ENCODE results near the gene CH25H. TPM values are rescaled to one million over a fixed set of nuclear protein-coding genes. Genes with fewer than 3 reads are reported as not detected.

The CH25H gene
- total and polyA plus RNA-seq, 10 of the 15 experiments (the other 5 are each of a cell fraction or from before 2014, with no cell fraction given), result not detected

Other genes starting within 250 kb of the CH25H start
- 70.0 and 85.3 TPM in 2 replicates for gene FAS, start 216.5 kb downstream of the CH25H start, total RNA-seq (2014; rRNA removed)
- 78.2 and 82.0 TPM in 2 replicates for gene FAS, start 216.5 kb downstream of the CH25H start, total RNA-seq (2014; rRNA removed; fragmentation: Illumina TruSeq; extraction: Trizol)
- 61.1 and 62.9 TPM in 2 replicates for gene FAS, start 216.5 kb downstream of the CH25H start, total RNA-seq (2021)
- gene FAS, start 216.5 kb downstream of the CH25H start, polyA plus RNA-seq (2011; rRNA removed), result 147 and 217 TPM in 2 replicates
- 89.8 and 117 TPM in 2 replicates for gene FAS, start 216.5 kb downstream of the CH25H start, polyA plus RNA-seq (2014; fragmentation: Illumina TruSeq; extraction: Trizol)
- 10 to 100 TPM; 50.1 to 54.9 TPM for gene FAS, start 216.5 kb downstream of the CH25H start, polyA plus RNA-seq (2014; fragmentation: Nextera tagmentation; extraction: Ambion mirVana)
- gene FAS, start 216.5 kb downstream of the CH25H start, polyA plus RNA-seq (2014; rRNA removed), result 46.4 and 55.8 TPM in 2 replicates
- 10 to 100 TPM; 69.9 to 73.7 TPM for gene FAS, start 216.5 kb downstream of the CH25H start, polyA plus RNA-seq (2016; fragmentation: Nextera tagmentation; extraction: Ambion mirVana)
- 33.0 and 44.9 TPM in 2 replicates for gene LIPA, start 44.5 kb upstream of the CH25H start, total RNA-seq (2014; rRNA removed)
- 34.0 and 36.1 TPM in 2 replicates for gene LIPA, start 44.5 kb upstream of the CH25H start, total RNA-seq (2014; rRNA removed; fragmentation: Illumina TruSeq; extraction: Trizol)
- gene LIPA, start 44.5 kb upstream of the CH25H start, total RNA-seq (2021), result 32.3 and 33.8 TPM in 2 replicates
- 43.0 and 59.4 TPM in 2 replicates for gene LIPA, start 44.5 kb upstream of the CH25H start, polyA plus RNA-seq (2011; rRNA removed)
- gene LIPA, start 44.5 kb upstream of the CH25H start, polyA plus RNA-seq (2014; fragmentation: Illumina TruSeq; extraction: Trizol), result 46.5 and 64.2 TPM in 2 replicates
- 10 to 100 TPM; 36.0 to 45.2 TPM for gene LIPA, start 44.5 kb upstream of the CH25H start, polyA plus RNA-seq (2014; fragmentation: Nextera tagmentation; extraction: Ambion mirVana)
- gene LIPA, start 44.5 kb upstream of the CH25H start, polyA plus RNA-seq (2014; rRNA removed), result 25.7 and 31.1 TPM in 2 replicates
- 10 to 100 TPM; 44.1 to 50.3 TPM for gene LIPA, start 44.5 kb upstream of the CH25H start, polyA plus RNA-seq (2016; fragmentation: Nextera tagmentation; extraction: Ambion mirVana)
- gene IFIT2, start 94.7 kb upstream of the CH25H start, total RNA-seq (2014; rRNA removed), result 5.2 and 6.8 TPM in 2 replicates
- gene IFIT2, start 94.7 kb upstream of the CH25H start, total RNA-seq (2014; rRNA removed; fragmentation: Illumina TruSeq; extraction: Trizol), result 10.7 and 13.4 TPM in 2 replicates
- gene IFIT2, start 94.7 kb upstream of the CH25H start, total RNA-seq (2021), result 7.1 and 9.0 TPM in 2 replicates
- gene IFIT2, start 94.7 kb upstream of the CH25H start, polyA plus RNA-seq (2011; rRNA removed), result 9.4 and 15.7 TPM in 2 replicates
- gene IFIT2, start 94.7 kb upstream of the CH25H start, polyA plus RNA-seq (2014; fragmentation: Illumina TruSeq; extraction: Trizol), result 9.6 and 15.0 TPM in 2 replicates
- gene IFIT2, start 94.7 kb upstream of the CH25H start, polyA plus RNA-seq (2014; fragmentation: Nextera tagmentation; extraction: Ambion mirVana), result 10 to 100 TPM; 11.8 to 14.8 TPM
- gene IFIT2, start 94.7 kb upstream of the CH25H start, polyA plus RNA-seq (2014; rRNA removed), result 5.0 and 8.1 TPM in 2 replicates
- 1 to 10 TPM; 9.8 to 9.9 TPM for gene IFIT2, start 94.7 kb upstream of the CH25H start, polyA plus RNA-seq (2016; fragmentation: Nextera tagmentation; extraction: Ambion mirVana)
- 39.1 and 55.0 TPM in 2 replicates for gene IFIT3, start 120.7 kb upstream of the CH25H start, total RNA-seq (2014; rRNA removed)
- 67.3 and 79.1 TPM in 2 replicates for gene IFIT3, start 120.7 kb upstream of the CH25H start, total RNA-seq (2014; rRNA removed; fragmentation: Illumina TruSeq; extraction: Trizol)
- 38.9 and 44.4 TPM in 2 replicates for gene IFIT3, start 120.7 kb upstream of the CH25H start, total RNA-seq (2021)
- 30.8 and 39.2 TPM in 2 replicates for gene IFIT3, start 120.7 kb upstream of the CH25H start, polyA plus RNA-seq (2011; rRNA removed)
- gene IFIT3, start 120.7 kb upstream of the CH25H start, polyA plus RNA-seq (2014; fragmentation: Illumina TruSeq; extraction: Trizol), result 70.2 and 91.4 TPM in 2 replicates
- 10 to 100 TPM; 27.0 to 50.4 TPM for gene IFIT3, start 120.7 kb upstream of the CH25H start, polyA plus RNA-seq (2014; fragmentation: Nextera tagmentation; extraction: Ambion mirVana)
- 35.8 and 52.1 TPM in 2 replicates for gene IFIT3, start 120.7 kb upstream of the CH25H start, polyA plus RNA-seq (2014; rRNA removed)
- 10 to 100 TPM; 51.7 to 53.0 TPM for gene IFIT3, start 120.7 kb upstream of the CH25H start, polyA plus RNA-seq (2016; fragmentation: Nextera tagmentation; extraction: Ambion mirVana)
- gene IFIT1B, start 170.7 kb upstream of the CH25H start, total RNA-seq (2014; rRNA removed), result not detected in 2 replicates
- gene IFIT1B, start 170.7 kb upstream of the CH25H start, total RNA-seq (2014; rRNA removed; fragmentation: Illumina TruSeq; extraction: Trizol), result not detected in 2 replicates
- not detected in 2 replicates for gene IFIT1B, start 170.7 kb upstream of the CH25H start, total RNA-seq (2021)
- gene IFIT1B, start 170.7 kb upstream of the CH25H start, polyA plus RNA-seq (2011; rRNA removed), result not detected in 2 replicates
- 0.17 TPM in 1 of 2 replicates, not detected in the other for gene IFIT1B, start 170.7 kb upstream of the CH25H start, polyA plus RNA-seq (2014; fragmentation: Illumina TruSeq; extraction: Trizol)
- gene IFIT1B, start 170.7 kb upstream of the CH25H start, polyA plus RNA-seq (2014; fragmentation: Nextera tagmentation; extraction: Ambion mirVana), result under 1 TPM in 1 of 2 experiments, not detected in 1; 0.04 TPM
- gene IFIT1B, start 170.7 kb upstream of the CH25H start, polyA plus RNA-seq (2014; rRNA removed), result not detected in 2 replicates
- gene IFIT1B, start 170.7 kb upstream of the CH25H start, polyA plus RNA-seq (2016; fragmentation: Nextera tagmentation; extraction: Ambion mirVana), result not detected
- gene IFIT1, start 185.3 kb upstream of the CH25H start, total RNA-seq (2014; rRNA removed), result 19.7 and 29.8 TPM in 2 replicates
- 32.0 and 39.2 TPM in 2 replicates for gene IFIT1, start 185.3 kb upstream of the CH25H start, total RNA-seq (2014; rRNA removed; fragmentation: Illumina TruSeq; extraction: Trizol)
- gene IFIT1, start 185.3 kb upstream of the CH25H start, total RNA-seq (2021), result 18.8 and 22.5 TPM in 2 replicates
- 23.4 and 36.6 TPM in 2 replicates for gene IFIT1, start 185.3 kb upstream of the CH25H start, polyA plus RNA-seq (2011; rRNA removed)
- gene IFIT1, start 185.3 kb upstream of the CH25H start, polyA plus RNA-seq (2014; fragmentation: Illumina TruSeq; extraction: Trizol), result 31.5 and 44.4 TPM in 2 replicates
- 10 to 100 TPM; 28.9 to 37.2 TPM for gene IFIT1, start 185.3 kb upstream of the CH25H start, polyA plus RNA-seq (2014; fragmentation: Nextera tagmentation; extraction: Ambion mirVana)
- gene IFIT1, start 185.3 kb upstream of the CH25H start, polyA plus RNA-seq (2014; rRNA removed), result 17.5 and 21.3 TPM in 2 replicates
- 10 to 100 TPM; 13.9 to 16.1 TPM for gene IFIT1, start 185.3 kb upstream of the CH25H start, polyA plus RNA-seq (2016; fragmentation: Nextera tagmentation; extraction: Ambion mirVana)
- 12.1 and 16.4 TPM in 2 replicates for gene IFIT5, start 207.3 kb upstream of the CH25H start, total RNA-seq (2014; rRNA removed)
- gene IFIT5, start 207.3 kb upstream of the CH25H start, total RNA-seq (2014; rRNA removed; fragmentation: Illumina TruSeq; extraction: Trizol), result 15.4 and 17.2 TPM in 2 replicates
- 11.0 and 12.5 TPM in 2 replicates for gene IFIT5, start 207.3 kb upstream of the CH25H start, total RNA-seq (2021)
- gene IFIT5, start 207.3 kb upstream of the CH25H start, polyA plus RNA-seq (2011; rRNA removed), result 17.0 and 27.6 TPM in 2 replicates
- gene IFIT5, start 207.3 kb upstream of the CH25H start, polyA plus RNA-seq (2014; fragmentation: Illumina TruSeq; extraction: Trizol), result 11.4 and 14.7 TPM in 2 replicates
- gene IFIT5, start 207.3 kb upstream of the CH25H start, polyA plus RNA-seq (2014; fragmentation: Nextera tagmentation; extraction: Ambion mirVana), result 1 to 10 TPM; 5.9 to 8.3 TPM
- 6.6 and 8.6 TPM in 2 replicates for gene IFIT5, start 207.3 kb upstream of the CH25H start, polyA plus RNA-seq (2014; rRNA removed)
- gene IFIT5, start 207.3 kb upstream of the CH25H start, polyA plus RNA-seq (2016; fragmentation: Nextera tagmentation; extraction: Ambion mirVana), result 1 to 10 TPM; 8.6 to 9.9 TPM